DLD1 (cell line): ENCODE data around the gene EXOC8.

Source experiments
- in situ Hi-C: cut with HindIII; loops from 2 replicates; pipeline ENCODE4 v1.10.0; 2017; ENCODE audit warnings: low sequenced_read_pairs

Gene EXOC8

GRCh38 chr1:231318015-231318355 lies 19.7 kb downstream of the EXOC8 start:
- in situ Hi-C loops: no loop called here

GRCh38 chr1:231317306-231318014 lies 20.2 kb downstream of the EXOC8 start:
- in situ Hi-C loops: no loop called here

DNA sequence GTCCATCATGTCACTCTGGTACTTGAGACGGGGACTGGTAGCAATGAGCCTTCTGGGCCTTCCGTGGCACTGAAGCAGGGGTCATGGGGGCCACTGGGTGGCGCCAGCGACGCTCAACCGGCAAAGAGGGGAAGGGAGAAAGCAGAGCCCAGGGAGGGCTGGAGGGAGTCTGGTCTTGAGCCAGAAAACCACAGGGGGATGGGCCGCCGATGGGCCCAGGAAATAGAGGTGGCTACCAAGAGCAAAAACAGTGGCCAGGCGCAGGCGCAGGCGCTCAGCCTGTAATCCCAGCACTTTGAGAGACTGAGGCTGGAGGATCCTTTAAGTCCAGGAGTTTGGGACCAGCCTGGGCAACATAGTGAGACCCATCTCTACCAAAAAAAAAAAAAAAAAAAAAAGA lies 21.8 kb downstream of the EXOC8 start:
- in situ Hi-C loops: no loop called here

GRCh38 chr1:231313661-231314060 lies 24.0 kb downstream of the EXOC8 start:
- in situ Hi-C loops: no loop called here

- in situ Hi-C loops: no loop called here
These were observed 25.2 kb downstream of the EXOC8 start for GRCh38 chr1:231312432-231312788.

DNA sequence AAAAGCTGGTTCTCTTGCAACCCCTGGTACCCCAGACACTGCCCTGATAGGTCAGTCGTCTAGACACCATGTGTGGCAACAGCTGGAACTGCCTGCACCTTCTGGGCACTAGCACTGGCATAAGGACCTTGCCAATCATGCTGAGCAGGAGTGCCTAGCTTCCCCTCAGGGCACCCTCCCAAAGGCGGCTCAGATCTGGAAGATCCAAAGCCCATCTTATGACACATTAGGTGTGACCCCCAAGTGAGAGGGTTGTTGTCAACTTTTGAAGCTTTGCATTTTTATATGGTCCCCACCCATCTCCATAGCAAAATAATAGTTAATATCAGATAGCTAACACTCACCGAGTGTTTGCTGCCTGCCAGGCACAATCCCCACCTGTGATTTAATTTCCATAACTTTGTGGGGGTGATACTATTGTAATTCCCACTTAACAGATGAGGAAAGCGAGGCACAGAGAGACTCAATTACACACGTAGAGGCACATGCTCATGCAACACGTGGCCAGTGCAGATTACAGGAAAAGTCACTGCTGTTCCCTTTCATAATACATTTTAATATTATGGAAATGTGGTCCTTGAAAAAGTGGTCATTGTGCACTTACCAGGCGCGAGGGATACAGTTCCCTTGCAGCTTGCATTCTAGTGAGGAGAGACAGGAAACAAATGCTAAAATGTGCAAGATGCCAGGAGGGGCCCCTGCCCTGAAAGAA lies 25.8 kb downstream of the EXOC8 start:
- in situ Hi-C loops: no loop called here

DNA sequence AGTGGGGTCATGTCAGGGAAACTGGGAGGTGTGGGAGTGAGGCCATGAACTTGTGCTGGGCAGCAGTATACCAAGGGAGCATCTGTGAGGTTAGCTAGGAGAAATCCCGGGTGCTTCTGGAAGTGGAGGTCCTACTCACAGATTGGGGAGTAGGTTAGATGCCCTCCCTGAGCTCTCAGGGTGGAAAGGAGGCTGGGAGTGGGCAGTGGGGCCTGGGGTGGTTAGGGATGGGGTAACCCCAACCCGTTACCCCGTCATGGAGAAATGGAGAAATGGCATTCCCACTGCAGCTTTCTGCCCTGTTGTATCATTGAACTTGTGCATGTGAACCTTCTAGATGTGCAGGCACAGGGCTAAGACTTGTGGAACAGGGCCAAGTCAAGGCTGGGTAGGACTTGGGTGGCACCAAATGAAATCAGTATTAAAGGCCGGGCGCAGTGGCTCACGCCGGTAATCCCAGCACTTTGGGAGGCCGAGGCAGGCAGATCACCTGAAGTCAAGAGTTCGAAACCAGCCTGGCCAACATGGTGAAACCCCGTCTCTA lies 27.2 kb downstream of the EXOC8 start:
- in situ Hi-C loops: no loop called here

- in situ Hi-C loops: no loop called here
These were observed 35.7 kb downstream of the EXOC8 start for GRCh38 chr1:231301990-231302389.

GRCh38 chr1:231295938-231296337 lies 41.7 kb downstream of the EXOC8 start:
- in situ Hi-C loops: no loop called here

DNA sequence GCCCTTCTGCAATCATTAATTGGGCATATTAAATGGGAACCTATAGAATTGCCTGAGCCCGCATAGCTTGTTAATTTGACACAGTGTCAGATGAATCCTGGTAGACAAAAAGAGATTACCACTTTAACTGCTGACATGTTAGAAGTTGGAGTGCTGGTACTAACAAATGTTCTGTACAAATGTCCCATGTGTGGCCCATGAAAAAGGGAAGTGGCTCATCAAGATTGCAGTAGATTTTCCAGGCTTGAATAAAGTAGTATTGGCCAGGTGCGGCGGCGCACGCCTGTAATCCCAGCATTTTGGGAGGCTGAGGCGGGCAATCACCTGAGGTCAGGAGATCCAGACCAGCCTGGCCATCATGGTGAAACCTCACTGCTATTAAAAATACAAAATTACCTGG lies 51.0 kb downstream of the EXOC8 start:
- in situ Hi-C loops: no loop called here

DNA sequence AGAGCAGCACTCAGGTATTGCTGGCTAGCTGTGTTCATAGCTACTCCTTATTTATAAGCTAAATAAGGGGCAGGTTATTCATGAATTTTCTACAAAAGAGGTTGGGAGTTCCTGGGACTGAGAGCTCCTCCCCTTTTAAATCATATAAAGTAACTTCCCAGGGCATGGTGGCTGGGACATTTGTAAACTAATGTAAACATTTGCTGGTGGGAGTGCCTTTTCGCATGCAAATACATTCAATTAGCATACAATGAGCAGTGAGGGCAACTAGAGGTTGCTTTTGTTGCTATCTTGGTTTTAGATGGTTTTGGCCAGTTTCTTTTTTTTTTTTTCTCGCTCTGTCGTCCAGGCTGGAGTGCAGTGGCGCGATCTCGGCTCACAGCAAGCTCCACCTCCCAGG lies 53.2 kb downstream of the EXOC8 start:
- in situ Hi-C loops: no loop called here
